ENCODE data around the gene CYP26B1. TPM values are rescaled to one million over a fixed set of nuclear protein-coding genes. Genes with fewer than 3 reads are reported as not detected.
A peak's percentile ranks its signal among the peaks of the same experiment; 100 is the strongest.

Gene CYP26B1
- total RNA-seq, 1 experiment from 2014 or later, result 0.42 TPM

- CTCF ChIA-PET, result interaction anchor here (0.8 to 2.7 kb wide), 13 partner anchors 13 to 319 kb away, joined by 3 to 24 read pairs (median 5); no protein-coding TSS in a partner anchor
- no peak for ATAC-seq
- Mint-ChIP-seq H3K4me3 (no peak overlapping the region), H3K9me3 (peaks cover 9% of the 10 kb centered on the region), H3K36me3 (peaks cover 4% of the 10 kb centered on the region), H3K27ac (no peak overlapping the region), H3K27me3 (ENCODE audit: low read depth) (peaks cover 6% of the 10 kb centered on the region; the same call in 1 of the 2 replicates), H3K4me1 (peaks cover 3% of the 10 kb centered on the region; the same call in 1 of the 2 replicates)
- TF ChIP-seq ERG (CRISPR knock-in tag; IDR thresholded peaks at IDR 0.05), result no peak
- TF ChIP-seq TEAD4 (CRISPR knock-in tag; IDR thresholded peaks at IDR 0.05), result no peak
- no peak for TF ChIP-seq NFYB (CRISPR knock-in tag; conservative IDR thresholded peaks at IDR 0.05; ENCODE audit: low read depth)
- POLR2A ChIA-PET, result no interaction called here
- DNase-seq (ENCODE audit: low spot score), result no peak
These were observed 30.6 kb downstream of the CYP26B1 start for GRCh38 chr2:72117029-72117428.

GRCh38 chr2:72116081-72116533 is 31.6 kb downstream of the CYP26B1 start:
- POLR2A ChIA-PET, result no interaction called here
- Mint-ChIP-seq H3K36me3 (peaks cover 12% of the 10 kb centered on the region), H3K27me3 (ENCODE audit: low read depth) (peaks cover 6% of the 10 kb centered on the region), H3K9me3 (peaks cover 18% of the 10 kb centered on the region), H3K4me1 (peaks cover 3% of the 10 kb centered on the region; the same call in 1 of the 2 replicates), H3K27ac (no peak overlapping the region), H3K4me3 (no peak overlapping the region)
- CTCF ChIA-PET, result interaction anchor here (0.7 to 2.7 kb wide), 25 partner anchors 11 to 777 kb away, joined by 3 to 24 read pairs (median 4); no protein-coding TSS in a partner anchor
- DNase-seq (ENCODE audit: low spot score) (peak; percentile 64), ATAC-seq (peak; percentile 97)
- TF ChIP-seq CTCF (IDR thresholded peaks at IDR 0.05) (peak; percentile 57; the same call in 1 of the 2 replicates), ZNF317 (CRISPR knock-in tag; IDR thresholded peaks at IDR 0.05; ENCODE audit: borderline replicate concordance, low read depth) (no peak), ZNF671 (CRISPR knock-in tag; IDR thresholded peaks at IDR 0.05) (no peak)

GRCh38 chr2:72115110-72116080 is 32.3 kb downstream of the CYP26B1 start:
- ChIA-PET POLR2A (no interaction called here), CTCF (interaction anchor here (0.8 to 2.7 kb wide), 21 partner anchors 11 to 778 kb away, joined by 3 to 24 read pairs (median 5); no protein-coding TSS in a partner anchor)
- Mint-ChIP-seq H3K9me3 (peaks cover 25% of the 10 kb centered on the region), H3K27ac (no peak overlapping the region), H3K27me3 (ENCODE audit: low read depth) (peaks cover 6% of the 10 kb centered on the region), H3K36me3 (peaks cover 19% of the 10 kb centered on the region), H3K4me3 (no peak overlapping the region), H3K4me1 (peaks cover 3% of the 10 kb centered on the region; the same call in 1 of the 2 replicates)
- ATAC-seq, result no peak
- no peak for TF ChIP-seq USF1 (CRISPR knock-in tag; IDR thresholded peaks at IDR 0.05)
- no peak for TF ChIP-seq HMGXB4 (CRISPR knock-in tag; IDR thresholded peaks at IDR 0.05)
- DNase-seq (ENCODE audit: low spot score), result no peak

- Mint-ChIP-seq H3K36me3 (peaks cover 23% of the 10 kb centered on the region), H3K27ac (no peak overlapping the region), H3K27me3 (ENCODE audit: low read depth) (peaks cover 6% of the 10 kb centered on the region), H3K4me3 (no peak overlapping the region), H3K9me3 (peaks cover 30% of the 10 kb centered on the region), H3K4me1 (peaks cover 3% of the 10 kb centered on the region; the same call in 1 of the 2 replicates)
- TF ChIP-seq E2F1 (CRISPR knock-in tag; IDR thresholded peaks at IDR 0.05), result no peak
- no peak for TF ChIP-seq SMAD4 (CRISPR knock-in tag; IDR thresholded peaks at IDR 0.05)
- ChIA-PET CTCF (interaction anchor here (0.7 to 2.5 kb wide), 6 partner anchors 10 to 448 kb away, joined by 4 to 19 read pairs (median 7); no protein-coding TSS in a partner anchor), POLR2A (no interaction called here)
- DNase-seq (ENCODE audit: low spot score) (no peak), ATAC-seq (no peak)
These were observed 33.0 kb downstream of the CYP26B1 start for GRCh38 chr2:72114693-72115051.

Data from WTC11 (cell line).